HG02571 (cell line): ENCODE results near the gene MAP3K7CL.
A peak's percentile ranks its signal among the peaks of the same experiment; 100 is the strongest.

ENCODE experiments used
- ATAC-seq: cut with Tn5 transposase; IDR thresholded peaks from one replicate; pipeline ENCODE4 v1.9.1; 2021; ENCODE audit warnings: mild to moderate bottlenecking, moderate library complexity; ENCODE audit not compliant: unreplicated experiment

MAP3K7CL gene, protein sequence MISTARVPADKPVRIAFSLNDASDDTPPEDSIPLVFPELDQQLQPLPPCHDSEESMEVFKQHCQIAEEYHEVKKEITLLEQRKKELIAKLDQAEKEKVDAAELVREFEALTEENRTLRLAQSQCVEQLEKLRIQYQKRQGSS

DNA sequence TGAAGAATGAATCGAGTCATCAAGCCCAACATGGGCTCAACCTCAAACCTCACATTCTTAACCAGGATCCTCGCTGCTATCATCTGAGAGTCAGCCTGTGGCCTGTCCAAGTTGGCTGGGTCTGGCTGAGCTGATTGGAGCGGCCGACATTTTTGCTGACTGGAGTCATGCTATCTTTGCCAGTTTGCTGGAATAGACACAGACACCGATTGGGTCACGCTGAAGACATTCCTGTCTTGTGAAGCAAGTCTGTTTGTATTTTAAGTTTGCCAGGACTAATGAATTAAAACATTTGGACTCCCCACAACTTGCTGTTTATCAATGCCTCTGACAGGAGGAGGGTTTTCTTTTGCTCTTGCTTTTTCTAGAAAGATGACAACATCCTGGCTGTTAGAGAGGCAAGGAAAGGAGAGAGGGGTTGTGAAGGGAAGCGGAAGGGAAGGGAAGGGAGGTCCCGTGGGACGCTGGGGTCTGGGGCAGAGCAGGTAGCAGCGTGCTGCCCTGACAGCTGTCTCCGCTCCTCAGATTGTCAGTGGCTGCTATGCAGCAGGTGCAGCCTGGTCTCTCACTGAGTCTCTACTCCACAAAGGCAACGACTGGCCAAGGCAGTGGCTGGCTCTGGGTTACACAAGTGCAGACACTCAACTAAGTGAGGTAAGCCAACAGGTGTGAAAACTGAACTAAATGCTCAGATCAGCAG, at the start of gene MAP3K7CL:
Gene MAP3K7CL (plus strand): TSS at position 375 of the 700 bp plus-strand sequence. CDS start 2,701 bp downstream, outside the sequence.
- no peak for ATAC-seq

DNA sequence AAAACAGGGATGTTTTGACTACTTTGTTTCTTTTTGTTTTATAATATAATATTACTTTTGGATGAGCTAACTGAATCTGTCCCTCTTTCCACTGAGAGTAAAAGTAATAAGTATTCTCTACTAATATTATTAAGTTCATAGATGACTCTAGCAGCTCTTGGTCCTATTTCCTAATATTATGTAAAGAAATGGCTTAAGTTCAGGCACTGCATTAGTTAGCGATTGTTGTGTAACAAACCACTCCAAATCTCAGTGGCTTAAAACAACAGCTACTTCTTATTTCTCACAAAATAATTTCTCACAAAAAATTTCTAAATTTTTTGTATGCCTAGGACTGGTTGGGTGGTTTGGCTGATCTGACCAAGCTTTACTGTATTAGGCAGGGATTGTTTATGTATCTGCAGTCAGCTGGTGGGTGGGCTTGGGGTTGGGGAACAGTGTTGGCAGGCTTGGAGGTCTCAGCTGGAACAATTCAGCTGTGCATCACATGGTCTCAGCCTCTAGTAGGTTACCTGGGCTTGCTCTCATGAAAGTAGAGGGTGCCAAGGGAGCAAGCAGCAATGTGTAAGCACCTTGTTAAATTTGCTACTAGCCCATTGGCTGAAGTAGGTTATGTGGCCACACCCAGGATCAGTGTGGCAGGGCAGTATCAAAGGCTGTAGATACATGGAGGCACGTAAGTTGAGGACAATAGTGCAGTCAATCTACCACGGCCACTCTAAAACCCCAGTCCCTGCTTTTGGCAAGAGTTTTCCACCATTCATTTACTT, 48.2 kb upstream of the MAP3K7CL start:
- no peak for ATAC-seq

DNA sequence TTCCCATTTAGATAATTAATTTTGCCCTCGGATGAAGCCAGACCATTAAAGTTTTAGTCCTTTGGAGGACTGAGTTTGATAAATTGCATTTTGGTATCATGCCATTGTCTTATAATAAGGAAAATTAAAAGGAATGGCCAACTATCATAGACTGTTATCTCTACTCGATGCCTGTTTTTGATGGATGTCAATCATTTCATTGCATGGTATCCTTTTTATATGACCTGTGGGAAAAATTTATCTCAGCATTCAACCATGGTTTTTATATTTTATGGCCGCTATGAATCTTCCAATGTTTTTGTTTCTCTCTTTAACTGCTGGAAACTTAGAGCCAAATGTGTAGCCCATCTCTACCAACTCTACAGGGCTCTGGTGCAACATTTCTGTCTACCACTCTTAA, 47.1 kb upstream of the MAP3K7CL start:
- no peak for ATAC-seq

DNA sequence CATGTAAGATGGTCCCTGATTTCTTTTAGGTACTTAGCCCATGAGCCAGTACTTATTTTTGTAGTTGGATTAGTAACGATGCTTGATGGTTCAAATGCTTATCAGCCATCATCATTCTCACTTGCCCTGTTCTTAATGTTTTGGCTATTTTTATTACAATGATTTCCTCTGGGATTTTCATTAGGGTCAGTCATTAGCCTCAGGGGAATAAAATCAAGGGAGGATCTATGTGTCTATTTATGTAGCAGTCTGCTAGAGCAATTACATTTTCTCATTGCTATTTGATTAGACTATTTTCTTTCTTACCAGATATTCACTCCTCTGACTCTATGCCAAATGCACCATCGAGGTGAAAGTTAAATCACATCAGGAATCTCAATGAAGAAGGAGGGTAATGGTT, 46.1 kb upstream of the MAP3K7CL start:
- no peak for ATAC-seq

DNA sequence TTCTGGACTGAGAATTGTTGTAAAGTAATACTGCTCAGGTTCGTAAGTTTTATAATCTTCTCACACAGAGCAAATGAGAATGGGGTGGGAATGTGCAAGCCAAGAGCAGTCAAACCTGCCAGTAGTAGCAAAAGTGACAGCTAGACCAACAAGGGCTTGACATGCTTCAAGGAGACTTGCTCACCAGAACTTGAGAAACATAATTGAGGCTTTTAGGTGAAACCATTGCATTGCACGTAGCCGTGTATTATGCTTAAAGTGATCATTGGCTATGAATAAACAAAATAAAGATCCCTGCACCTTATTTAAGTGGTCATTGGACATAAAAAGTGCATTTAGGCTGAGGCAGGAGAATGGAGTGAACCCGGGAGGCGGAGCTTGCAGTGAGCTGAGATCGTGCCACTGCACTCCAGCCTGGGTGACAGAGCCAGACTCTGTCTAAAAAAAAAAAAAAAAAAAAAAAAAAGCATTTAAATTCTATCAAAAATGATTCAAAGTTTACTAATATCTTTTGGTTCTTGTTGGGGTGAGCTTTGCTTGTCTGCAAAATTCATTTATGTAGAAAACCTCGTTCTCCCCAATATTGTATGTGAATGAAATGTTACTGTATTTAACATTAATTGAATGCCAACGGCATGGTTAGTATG, 45.2 kb upstream of the MAP3K7CL start:
- no peak for ATAC-seq

DNA sequence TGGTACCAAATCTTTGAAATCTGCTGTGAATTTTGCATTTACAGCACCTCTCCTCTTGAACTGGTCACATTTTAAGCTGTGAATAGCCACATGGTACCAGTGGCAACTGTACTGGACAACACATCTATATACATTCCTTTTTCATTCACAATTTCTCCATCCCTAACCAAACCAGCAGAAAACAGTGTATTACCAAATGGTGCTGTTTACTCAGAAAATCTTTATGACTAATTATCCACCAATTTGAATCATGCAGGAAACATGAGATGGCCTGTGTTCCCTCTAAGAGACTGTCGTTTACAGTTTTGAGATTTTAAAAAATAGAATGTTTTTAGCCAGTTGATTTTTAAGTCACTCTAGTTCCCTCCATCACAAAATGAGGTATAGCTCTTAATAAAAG, 39.4 kb upstream of the MAP3K7CL start:
- no peak for ATAC-seq

DNA sequence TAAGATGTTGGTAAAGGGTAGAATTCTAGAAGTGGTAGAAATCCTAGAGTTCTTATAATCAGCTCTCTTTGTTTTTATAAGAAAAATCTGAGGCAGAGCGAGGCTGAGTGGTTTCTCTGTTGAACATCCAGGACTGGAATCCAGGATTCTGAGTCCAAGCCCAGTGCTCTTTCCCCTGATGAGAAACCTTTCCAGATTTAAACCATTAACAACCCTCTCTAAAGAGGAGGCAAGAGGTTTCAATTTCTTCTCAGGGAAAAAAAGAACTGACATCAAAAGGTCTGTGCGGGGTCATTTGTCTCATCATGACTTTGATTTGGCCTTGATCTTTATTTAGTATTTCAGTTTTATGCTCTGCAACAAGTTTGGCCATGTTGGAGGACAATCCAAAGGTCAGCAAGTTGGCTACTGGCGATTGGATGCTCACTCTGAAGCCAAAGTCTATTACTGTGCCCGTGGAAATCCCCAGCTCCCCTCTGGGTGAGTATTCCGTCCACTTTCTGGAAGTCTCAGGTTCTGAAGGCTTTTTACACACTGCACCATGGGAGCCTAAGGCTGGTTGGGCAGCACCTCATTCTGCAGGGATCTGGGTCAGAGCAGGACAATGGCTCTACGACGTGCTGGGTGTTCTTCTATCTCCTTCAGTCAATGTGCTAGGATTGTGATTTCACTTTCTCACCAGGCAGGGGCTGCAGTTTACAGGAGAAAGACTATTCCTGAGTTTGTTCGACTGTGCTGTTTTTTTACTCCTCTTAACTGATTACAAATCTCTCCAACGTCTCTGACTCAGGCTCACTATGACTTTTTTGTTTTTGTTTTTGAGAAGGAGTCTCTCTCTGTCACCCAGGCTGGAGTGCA, 38.1 kb upstream of the MAP3K7CL start:
- ATAC-seq: no peak

DNA sequence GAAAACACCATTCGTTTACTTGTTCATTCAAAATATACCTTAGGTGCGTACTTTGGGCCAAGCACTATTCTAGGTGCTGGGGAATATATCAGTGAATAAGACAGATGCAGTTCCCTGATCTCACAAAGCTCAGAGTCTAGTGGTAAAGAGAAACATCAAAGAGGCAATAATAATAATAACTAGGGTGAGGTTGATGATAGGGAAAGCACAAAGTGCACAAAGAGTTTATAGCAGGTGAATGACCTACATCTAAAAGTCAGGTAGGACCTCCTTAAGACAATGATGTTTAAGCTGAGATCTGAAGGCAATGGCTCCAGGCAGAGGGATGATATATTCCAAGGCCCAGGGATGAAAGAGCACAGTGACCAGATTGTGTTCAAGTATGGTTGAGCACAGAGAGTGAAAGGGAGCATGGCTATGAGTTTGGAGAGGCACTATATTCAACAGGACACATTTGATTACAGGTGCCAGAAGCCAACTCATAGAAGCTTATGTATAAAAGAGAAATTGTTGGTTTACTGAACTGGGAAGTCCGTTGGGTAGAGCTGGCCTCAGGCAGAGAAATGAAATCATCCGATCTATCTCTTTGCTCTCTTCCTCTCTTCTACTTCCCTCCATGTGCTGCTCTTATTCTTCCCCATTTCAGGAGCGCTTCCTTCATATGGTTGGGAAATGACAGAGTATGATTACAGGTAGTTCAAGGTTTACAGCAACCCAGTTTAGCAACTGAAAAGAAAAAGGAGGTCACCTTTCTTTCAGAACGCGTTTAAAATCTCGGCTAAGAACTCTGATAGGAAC, 34.0 kb upstream of the MAP3K7CL start:
- ATAC-seq: no peak

DNA sequence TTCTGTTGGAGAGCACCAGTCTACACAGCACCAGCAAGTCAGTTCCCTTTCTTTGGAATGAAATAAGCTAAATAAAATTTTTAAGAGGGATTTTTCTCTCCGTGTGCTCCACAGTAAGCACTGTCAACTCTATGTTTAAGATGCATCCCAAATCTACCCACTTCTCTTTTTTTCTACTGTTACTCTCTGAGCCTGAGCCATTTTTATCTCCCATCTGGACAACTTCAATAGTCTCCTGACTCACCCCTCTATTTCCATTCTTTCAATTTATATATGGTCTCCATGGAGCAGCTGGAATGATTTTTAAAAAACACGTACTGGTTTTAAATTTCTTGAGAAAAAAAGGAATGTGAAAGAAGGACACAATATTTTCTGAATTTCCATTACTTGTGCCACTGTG, 32.3 kb upstream of the MAP3K7CL start:
- no peak for ATAC-seq

DNA sequence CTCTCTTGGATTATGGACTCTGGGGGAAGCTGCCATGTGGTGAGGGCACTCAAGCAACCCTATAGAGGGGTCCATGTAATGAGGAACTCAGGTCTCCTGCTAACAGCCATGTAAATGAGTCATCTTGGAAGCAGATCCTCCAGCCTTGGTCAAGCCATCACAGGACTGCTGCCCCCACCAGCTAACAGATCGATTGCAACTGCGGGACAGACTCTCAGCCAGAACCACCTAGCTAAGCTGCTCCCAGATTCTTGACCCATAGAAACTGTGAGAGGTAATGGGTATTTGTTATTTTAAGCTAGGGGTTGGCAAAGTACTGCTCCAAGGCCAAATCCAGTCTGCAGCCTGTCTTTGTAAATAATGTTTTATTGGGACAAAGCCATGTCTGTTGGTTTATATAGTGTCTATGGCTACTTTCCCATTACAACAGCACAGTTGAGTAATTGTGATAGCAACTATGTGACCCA, 27.6 kb upstream of the MAP3K7CL start:
- no peak for ATAC-seq

DNA sequence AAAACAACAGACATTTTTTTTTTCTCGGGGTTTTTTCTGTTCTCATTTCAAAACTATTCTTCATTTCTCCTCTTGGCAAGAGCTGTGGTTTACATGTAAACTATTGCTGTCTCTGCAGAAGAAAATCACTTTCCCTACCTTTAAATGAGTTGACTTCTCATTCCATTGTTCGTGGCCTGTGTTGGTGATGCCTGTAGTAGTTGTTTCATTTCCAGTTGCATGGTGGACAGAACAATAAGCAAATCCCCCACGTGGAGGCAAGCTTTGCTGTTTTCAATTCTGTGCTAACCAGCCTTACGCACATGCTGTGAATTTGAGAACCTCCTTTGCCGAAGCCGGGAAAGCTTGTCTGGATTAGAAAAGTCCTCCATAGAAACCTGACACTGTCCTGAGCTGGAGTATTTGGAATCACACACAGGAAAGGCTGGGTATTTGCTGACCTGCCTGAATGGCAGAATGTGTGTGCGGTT, 26.2 kb upstream of the MAP3K7CL start:
- no peak for ATAC-seq

DNA sequence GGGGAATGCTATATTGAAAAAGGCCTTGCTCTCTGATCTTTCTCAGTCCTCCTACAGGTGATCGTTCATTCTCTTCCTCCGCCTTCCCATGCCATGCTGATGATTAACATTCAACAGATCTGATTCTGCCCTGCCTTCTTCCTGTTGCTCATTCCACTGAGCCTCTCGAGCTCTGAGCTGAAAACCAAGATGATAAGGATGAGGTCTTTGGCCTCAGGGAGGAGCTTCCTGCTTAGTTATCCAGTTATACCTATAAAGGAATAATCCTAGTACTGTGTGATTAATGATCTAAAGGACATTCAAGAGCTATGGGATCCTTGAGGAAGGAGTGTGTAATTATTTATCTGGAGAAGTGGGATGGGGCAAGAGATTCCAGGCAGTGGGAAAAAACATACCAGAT, 25.2 kb upstream of the MAP3K7CL start:
- ATAC-seq: no peak

DNA sequence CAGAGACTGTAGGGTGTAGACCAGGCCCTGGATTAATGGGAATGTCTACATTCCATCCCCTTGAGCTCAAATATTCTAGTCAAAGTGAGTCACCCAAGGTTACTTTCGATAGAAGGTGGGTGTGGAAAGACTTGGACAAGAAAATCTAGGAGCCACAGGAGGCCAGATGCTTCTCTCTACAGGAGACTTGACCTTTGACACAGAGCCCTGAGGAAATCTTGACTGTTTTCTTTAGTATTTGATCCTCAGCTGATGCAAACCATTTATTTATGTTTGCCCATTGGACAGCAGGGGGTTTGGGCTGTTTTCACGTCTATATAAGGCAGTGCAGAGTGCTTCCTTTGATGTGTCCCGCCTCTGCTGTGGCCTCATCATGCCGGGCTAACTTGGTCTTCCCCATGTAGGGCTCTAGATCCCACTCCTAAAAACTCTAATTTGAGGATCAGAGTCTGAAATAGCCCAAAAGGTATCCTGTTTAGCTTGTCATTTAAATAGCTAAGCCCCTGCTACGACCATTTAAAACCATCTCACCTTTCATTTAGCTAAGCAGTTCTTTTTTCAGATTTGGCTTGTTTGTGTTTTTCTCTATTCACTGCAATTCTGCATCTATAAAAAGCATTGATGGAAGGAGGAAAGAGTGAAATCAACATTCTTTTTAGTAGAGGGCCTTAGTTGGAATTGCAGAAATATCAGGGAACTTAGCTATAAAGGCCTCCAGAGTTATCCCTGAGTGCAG, 15.5 kb upstream of the MAP3K7CL start:
- ATAC-seq: no peak

DNA sequence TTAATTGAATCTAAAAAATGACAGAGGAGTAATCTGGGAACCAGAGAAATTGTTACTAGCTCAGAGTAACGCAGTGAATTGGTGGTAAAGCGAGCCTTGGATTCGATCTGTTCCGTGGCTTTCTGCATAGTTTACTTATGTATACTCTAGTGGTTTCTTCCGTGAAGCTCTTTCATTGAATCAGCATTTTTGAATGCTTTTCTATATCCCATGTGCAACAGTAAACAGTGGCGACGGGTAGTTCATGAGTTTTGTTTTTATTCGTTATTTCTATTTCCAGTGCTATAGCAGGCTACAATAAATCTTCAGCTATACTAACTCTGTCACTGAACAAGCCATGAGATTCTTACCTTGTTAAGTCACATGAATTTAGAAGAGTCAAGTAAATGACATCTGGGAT, 14.5 kb upstream of the MAP3K7CL start:
- ATAC-seq: no peak

DNA sequence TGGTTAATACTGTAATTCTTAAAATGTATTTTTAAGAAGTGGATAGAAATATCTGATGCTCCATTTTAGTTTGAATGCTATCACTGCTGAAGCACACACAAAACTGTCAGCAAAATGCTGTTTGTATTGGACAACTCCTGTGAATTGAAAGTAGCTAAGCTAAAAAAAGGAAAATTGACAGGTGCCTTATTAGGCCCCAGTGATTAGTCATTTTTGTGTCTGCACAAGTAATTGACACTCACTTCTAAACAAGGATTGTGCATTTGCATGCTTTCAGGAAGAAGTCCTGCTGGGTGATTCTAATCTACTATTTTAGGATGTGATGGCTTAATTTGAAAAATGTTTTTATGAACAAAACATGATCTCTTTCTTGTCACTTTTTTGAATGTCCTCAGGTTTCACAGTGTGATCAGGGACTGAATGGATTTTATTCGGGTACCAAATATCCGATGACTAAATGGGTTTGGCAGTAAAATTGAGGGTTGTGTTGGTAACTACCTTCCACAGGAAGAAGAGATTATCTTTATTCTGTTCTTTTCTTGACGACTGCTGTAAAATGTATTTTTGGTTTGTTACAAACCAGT, 13.0 kb upstream of the MAP3K7CL start:
- peak; percentile 44 for ATAC-seq

DNA sequence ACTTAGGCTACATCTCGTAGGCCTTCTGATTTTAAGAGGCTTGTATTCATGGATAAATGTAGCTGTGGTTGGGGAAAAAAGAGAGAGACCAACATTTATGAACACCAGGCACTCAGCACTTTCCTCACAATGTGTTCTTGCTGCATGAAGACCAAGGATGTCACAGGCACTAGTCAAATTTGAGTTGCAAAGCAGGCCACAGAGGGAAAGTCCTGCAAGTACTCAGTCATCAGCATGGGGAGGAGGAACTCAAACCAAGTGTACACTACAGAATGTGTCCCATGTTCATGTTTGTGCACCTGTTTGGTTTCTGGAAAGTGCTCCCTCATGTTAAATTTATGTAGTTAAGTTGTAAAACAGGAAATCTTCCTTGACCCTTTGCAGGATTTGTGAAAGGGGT, 8.7 kb upstream of the MAP3K7CL start:
- peak; percentile 79 for ATAC-seq

DNA sequence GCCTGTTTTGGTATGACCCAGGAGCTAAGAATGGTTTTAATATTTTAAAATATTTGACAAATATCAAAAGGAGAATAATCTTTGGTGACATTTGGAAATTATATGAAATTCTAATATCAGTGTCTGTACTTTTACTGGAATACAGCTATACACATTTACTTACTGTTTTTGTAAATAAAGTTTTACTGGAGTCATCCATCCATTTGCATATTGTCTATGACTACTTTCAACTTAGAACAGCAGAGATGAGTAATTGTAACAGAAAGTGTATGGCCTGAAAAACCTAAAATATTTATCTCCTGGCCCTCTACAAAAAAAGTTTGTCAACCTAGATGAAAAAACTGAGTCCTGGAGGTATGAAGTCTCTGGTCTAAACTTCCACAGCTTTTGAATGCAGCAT, 5.8 kb upstream of the MAP3K7CL start:
- ATAC-seq: no peak

DNA sequence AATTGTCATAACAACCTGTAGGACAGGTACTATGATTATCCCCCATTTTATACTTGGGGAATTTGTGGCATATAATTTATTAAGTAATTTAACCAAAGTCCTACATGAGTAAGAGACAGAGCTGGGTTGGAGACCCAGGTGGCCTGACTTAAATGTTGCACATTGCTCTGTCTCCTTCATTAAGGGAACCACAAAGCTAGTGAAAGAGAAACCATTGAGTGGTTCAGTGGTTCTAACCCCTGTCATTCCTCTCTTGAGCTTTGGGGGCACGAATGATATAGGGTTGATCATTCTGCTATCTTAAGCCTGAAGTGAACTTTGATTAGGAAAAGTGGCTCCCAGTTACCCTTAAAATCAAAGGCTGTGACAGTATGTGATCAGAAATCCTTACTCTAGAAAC, 5.3 kb upstream of the MAP3K7CL start:
- ATAC-seq: peak; percentile 78

DNA sequence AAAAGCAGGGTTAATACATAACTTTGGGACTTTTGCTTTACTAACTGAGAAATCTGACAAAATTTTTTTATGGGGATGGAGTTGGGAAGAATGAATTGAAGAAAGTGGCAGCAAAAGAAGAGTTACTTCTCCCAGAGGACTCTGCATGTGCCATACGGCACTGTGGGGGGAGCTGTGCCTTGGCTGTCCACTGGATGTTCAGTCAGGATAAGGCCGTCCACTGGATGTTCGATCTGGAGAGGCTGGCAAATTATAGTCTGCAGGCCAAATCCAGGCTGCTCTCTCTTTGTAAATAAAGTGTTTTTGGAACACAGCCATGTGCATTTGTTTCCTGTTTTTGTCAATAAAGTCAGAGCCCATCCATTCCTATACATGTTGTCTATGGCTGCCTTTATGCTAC, 4.5 kb upstream of the MAP3K7CL start:
- no peak for ATAC-seq
